GM18520 (cell line): Measurements from ENCODE around the gene TMEM222.

Source experiments
- ATAC-seq: cut with Tn5 transposase; IDR thresholded peaks from one replicate; pipeline ENCODE4 v1.9.1; 2021; ENCODE audit not compliant: unreplicated experiment

The TMEM222 gene

GRCh38 chr1:27358038-27358927 lies 36.3 kb downstream of the TMEM222 start:
- ATAC-seq: no peak

GRCh38 chr1:27358928-27359313 lies 37.0 kb downstream of the TMEM222 start:
- no peak for ATAC-seq

DNA sequence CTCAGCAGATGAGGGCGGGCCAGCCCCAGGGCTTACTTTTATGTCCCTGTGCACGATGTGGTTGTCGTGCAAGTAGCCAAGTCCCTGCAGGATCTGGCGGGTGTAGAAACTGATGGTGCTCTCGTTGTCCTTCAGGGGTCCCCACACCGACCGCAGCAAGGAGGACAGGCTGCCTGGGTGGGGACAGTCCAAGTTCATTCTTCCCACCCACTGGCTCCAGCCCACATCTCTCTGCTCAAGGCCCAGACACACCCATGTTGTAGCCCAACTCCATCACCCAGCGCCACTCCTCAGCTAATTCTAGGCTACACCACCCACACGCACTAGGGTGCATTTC lies 37.8 kb downstream of the TMEM222 start:
- ATAC-seq: no peak

- no peak for ATAC-seq
These were observed 38.4 kb downstream of the TMEM222 start for GRCh38 chr1:27360159-27361043.

- ATAC-seq: no peak
These were observed 39.1 kb downstream of the TMEM222 start for GRCh38 chr1:27361044-27361402.

- no peak for ATAC-seq
These were observed 39.6 kb downstream of the TMEM222 start for GRCh38 chr1:27361553-27361952.

DNA sequence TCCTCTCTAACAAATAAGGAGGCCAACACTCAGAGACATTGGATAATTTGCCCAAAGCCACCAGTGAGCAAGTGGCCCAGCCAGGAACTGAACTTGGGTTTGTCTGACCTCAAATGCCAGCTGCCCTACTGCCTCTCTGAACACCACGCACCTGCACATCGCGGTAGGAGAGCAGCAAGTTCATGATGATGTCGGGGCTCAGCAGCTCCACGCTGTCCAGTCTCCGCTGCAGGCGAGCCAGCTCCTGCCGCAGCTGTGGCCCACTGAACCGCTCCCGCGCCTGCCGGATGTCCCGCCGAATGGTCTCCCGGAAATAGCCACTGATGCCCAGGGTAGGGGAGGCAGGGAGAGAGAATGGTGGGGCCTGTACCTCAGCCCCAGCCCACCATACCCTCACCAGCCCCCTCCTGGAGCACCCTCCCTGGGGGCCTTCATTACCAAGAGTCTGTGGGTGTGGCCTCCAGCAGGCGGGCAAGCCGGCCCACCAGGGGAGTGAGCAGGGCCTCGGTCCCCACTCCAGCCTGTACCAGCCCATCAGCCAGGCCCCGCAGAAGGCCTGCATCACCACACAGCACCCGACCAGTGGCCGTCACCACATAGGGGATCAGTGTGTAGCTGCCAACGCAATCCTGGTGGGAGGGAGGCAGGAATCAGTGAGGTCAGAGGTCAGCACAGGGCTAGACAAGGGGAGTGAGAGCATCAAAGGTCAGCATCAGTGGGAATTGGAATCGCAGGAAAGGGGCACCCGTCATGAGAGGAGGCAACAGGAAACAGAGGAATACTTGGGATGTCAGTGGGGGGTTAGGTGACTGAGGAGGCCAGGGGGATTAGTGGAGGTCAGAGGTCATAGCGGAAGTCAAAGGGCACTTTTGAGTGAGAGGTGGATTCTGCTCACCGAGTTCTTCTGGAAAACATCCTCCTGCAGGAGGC lies 42.1 kb downstream of the TMEM222 start:
- no peak for ATAC-seq

DNA sequence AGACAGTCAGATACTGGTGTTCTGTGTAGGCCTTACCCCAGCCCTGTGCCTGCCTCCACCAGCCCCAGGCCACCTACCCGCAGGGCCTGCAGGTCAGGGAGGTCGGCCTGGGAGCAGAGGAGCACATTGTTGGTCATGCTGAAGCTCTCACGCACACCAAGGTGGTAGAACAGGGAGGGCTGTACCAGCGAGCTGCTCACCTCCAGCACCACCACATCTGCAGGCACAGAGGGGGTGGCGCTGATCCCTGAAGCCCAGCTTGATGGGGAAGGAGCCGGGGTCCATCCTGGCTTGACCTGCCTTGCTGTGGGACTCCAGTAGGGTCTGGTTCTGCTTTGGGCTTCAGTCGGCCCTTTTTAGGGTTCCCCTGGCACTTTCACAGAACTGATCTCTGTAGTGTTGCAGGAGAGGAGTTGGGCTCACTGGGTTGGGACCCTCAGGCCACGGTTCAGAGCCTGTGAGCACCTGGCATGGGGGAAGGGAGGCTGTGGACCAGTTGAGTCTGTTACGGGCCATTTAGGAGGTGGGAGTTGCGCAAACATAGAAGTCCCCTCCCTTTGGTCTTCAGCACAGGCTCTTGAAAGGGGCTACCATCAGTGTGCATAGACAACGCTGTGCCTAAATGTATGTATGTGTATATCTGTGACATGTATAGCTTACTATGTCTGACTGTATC lies 42.9 kb downstream of the TMEM222 start:
- ATAC-seq: no peak

- ATAC-seq: no peak
These were observed 43.6 kb downstream of the TMEM222 start for GRCh38 chr1:27365372-27366112.

- no peak for ATAC-seq
These were observed 44.1 kb downstream of the TMEM222 start for GRCh38 chr1:27366113-27366410.

GRCh38 chr1:27366411-27367159 lies 44.6 kb downstream of the TMEM222 start, which contains the start of gene MAP3K6:
Gene MAP3K6, minus strand, starts transcription at chr1:27366961. Its CDS starts 364 bp downstream, at chr1:27366597.
- no peak for ATAC-seq

DNA sequence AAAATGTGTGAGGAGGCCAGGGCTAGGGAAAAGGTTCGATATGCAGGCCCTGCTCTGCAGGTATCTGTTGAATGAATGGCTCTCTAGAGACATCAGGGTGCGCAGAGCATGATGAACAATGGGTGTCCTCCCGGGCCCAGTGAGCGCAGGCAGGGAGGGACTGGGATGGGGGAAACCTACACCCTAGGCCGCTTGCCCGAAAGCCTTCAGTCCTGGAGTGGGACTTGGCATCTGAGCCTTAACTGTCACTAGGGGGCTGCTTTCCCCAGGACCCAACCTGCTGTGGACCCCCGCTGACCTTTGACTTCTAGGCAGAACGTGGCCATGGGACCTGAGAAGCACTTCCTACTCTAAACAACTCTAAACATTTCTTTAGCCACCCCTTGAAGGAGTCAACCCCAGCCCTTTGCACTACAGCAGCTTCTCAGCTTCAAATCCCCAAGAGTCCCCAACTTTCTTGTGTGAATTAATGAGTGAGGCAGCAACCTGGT lies 45.2 kb downstream of the TMEM222 start:
- no peak for ATAC-seq

DNA sequence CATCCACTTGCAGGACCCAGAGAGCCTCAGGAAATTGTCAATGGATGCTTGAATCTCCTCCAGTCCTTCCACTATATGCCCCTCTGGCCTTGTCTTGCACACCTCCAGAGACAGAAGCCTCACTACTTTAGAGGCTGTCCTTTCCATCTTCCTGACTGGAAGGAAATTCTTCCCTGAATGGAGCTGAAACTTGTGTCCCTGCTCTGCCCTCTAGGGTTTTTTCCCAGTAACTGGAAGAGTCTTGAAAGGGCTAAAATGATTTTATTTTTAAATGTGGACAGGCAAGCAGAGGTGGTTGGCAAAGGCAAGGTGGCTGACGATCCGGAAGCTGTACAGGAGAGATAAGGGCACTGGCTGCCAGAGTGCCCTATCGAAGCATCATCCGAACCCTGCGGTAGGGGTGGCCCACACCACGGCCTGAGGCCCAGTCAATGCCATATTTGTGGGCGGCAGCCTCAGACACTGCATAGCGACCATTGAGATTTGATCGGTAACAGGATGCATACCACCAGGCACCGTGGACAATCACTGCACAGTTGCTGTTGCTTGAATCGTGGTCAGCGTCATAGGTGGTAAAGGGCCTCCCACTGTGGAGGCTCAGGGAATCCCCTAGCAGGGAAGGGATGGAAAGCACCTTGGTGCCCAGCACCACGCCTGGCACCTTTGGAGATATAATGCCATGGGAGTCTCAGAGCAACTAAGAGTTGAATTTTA lies 47.1 kb downstream of the TMEM222 start:
- ATAC-seq: no peak

GRCh38 chr1:27372022-27372807 lies 50.3 kb downstream of the TMEM222 start:
- no peak for ATAC-seq

DNA sequence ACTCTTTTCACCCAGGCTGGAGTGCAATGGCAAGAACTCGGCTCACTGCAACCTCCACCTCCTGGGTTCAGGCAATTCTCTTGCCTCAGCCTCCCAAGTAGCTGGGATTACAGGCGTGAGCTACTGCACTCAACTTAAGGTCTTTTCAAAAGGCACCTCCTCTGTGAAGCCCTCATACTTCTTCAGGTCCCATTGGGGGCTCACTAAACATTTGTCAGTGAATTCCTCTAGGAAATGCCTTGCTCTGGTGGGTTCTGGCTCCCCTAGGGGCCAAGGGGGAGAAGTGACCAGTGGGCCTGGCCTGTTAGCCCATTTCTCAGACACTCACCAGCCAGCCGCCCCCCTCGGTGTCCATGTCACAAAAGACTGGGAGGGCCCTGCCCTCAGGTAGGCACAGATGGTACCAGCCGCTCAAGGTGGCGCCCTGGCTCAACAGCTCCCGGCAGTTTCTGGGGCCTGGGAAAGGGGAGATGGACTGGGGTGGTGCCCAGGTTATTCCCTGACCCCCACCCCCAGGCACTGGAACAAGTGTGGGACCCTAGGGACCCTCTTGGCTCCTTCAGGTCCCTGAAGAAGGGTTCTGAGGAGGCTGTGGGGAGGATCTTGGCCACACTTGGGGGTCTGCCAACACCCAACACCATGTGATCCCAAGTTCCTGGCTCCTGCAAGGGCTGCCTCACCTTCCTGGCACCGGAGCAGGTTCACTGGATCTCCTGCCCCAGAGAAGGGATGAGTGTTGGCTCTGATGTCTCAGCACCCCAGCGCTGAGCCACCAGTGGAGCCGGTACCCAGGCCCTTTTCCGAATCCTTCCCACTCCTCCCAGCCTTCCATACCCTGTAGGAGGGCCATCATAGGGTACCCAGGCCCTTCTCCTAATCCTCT lies 51.1 kb downstream of the TMEM222 start:
- no peak for ATAC-seq

- ATAC-seq: no peak
These were observed 52.6 kb downstream of the TMEM222 start, which contains the start of gene FCN3 for GRCh38 chr1:27374362-27375086. Gene FCN3, minus strand, starts transcription at chr1:27374824. Its CDS starts 6 bp downstream, at chr1:27374818.
